ENCODE results near the gene DYNLRB1. TPM values are rescaled to one million over a fixed set of nuclear protein-coding genes. Genes with fewer than 3 reads are reported as not detected.

The DYNLRB1 gene
- total and polyA plus RNA-seq, 2 donors (not counting 3 experiments of a cell fraction or from before 2014, with no cell fraction given): 142 to 245 TPM

DNA sequence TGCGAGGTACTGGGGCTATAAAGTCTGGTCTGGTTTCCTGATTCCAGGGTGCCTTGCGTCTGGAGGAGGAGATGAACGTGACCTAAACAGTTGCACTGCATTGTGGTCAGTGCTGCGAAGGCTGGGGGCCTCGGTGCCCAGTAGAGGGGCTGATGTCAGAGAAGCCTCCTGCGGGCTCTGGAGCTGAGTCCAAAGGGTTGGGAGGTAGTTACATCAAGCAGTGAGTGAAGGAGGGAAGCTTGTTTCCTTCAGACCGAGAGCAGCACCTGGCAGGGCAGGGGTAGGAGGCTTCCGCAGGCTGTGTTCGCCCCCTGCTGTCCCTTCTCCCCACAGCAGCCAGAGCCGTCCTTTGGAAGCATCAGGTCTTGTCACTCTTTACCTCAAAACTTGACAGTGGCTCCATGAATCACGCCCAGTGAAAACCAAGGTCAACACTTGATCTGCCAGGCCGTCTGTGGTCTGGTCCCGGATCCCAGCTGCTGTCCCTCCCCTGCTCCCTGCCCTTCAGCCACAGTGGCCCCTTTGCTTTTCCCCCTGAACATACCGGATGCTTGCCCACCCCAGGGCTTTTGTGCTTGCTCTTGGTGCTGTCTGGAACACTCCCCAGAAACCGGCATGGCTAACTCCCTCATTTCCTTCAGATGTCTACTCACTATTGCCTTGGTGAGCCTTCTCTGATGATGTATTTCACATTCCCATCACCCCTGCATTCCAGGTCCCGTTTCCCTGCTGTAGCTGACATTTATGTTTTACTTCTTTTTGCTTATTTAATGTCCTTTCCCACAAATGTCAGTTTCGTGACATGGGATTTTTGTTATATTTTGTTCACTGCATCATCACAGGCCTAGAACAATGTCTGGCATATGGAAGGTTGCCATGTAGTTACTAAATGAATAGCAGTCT lies 7.0 kb downstream of the DYNLRB1 start:
- ChIA-PET POLR2A (no interaction called here), CTCF (interaction anchor here (0.5 to 5.8 kb wide), 22 partner anchors 9 to 337 kb away, joined by 3 to 107 read pairs (median 4); no protein-coding TSS in a partner anchor)
- Histone ChIP-seq H3K9ac (replicated peaks; ENCODE audit: extremely low read depth, insufficient read depth, low read length) (no peak overlapping the region), H3K36me3 (ENCODE audit: control insufficient read depth in 2 of 2, extremely low read depth in 1 of 2, insufficient read depth in 2 of 2, low read length in 2 of 2) (peaks cover 2 to 7% of the 10 kb centered on the region in 2 experiments), H3K27me3 (ENCODE audit: control insufficient read depth in 2 of 2, insufficient read depth in 2 of 2, low read length in 2 of 2) (no peaks in the 10 kb centered on the region), H3K4me2 (ENCODE audit: insufficient read depth, low read length) (no peak overlapping the region), H3K9me1 (replicated peaks; ENCODE audit: control insufficient read depth, extremely low read depth, insufficient read depth, low read length) (no peaks in the 10 kb centered on the region), H3K4me1 (ENCODE audit: control insufficient read depth, extremely low read depth, insufficient read depth, low read length) (peaks cover 21% of the 10 kb centered on the region), H2AFZ (ENCODE audit: low read depth, low read length) (no peak overlapping the region), H3K79me2 (ENCODE audit: control insufficient read depth, insufficient read depth, low read length) (peaks cover 66% of the 10 kb centered on the region), H3K27ac (ENCODE audit: insufficient read depth, low read depth, low read length) (no peak overlapping the region), H4K20me1 (replicated peaks; ENCODE audit: control insufficient read depth, extremely low read depth, insufficient read depth, low read length) (no peaks in the 10 kb centered on the region), H3K4me3 (replicated peaks in 1 of 3; ENCODE audit: insufficient read depth in 1 of 3, low read depth in 1 of 3, low read length in 3 of 3) (no peak overlapping the region), H3K9me3 (replicated peaks; ENCODE audit: control insufficient read depth, insufficient read depth, low read length) (no peaks in the 10 kb centered on the region)
- FAIRE-seq (peak; percentile 50), DNase-seq (ENCODE audit: low read depth, low spot score) (peak; percentile 61)
- intact Hi-C loops (cut with micrococcal nuclease): loop anchor here (1.0 kb wide), 1 partner anchor 211 kb away; no protein-coding TSS in a partner anchor
- TF ChIP-seq FOS (IDR thresholded peaks at IDR 0.05; ENCODE audit: borderline replicate concordance, insufficient read depth, low read length) (no peak), POLR2AphosphoS5 (IDR thresholded peaks at IDR 0.05; ENCODE audit: insufficient read depth, low read depth, low read length) (peak; percentile 32)
- TF ChIP-seq, protein P1, sequence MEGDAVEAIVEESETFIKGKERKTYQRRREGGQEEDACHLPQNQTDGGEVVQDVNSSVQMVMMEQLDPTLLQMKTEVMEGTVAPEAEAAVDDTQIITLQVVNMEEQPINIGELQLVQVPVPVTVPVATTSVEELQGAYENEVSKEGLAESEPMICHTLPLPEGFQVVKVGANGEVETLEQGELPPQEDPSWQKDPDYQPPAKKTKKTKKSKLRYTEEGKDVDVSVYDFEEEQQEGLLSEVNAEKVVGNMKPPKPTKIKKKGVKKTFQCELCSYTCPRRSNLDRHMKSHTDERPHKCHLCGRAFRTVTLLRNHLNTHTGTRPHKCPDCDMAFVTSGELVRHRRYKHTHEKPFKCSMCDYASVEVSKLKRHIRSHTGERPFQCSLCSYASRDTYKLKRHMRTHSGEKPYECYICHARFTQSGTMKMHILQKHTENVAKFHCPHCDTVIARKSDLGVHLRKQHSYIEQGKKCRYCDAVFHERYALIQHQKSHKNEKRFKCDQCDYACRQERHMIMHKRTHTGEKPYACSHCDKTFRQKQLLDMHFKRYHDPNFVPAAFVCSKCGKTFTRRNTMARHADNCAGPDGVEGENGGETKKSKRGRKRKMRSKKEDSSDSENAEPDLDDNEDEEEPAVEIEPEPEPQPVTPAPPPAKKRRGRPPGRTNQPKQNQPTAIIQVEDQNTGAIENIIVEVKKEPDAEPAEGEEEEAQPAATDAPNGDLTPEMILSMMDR (IDR thresholded peaks at IDR 0.05; ENCODE audit: extremely low read depth in 1 of 2, insufficient read depth in 1 of 2, low read depth in 1 of 2, low read length in 2 of 2): peak; percentile 57 to 85
- no TSS peak for BruUV-seq (replicated peaks)
- dilution Hi-C loops (cut with MboI; ENCODE audit: extremely low pct_ligation_motif_present, low sequenced_read_pairs): no loop called here
